K562 (cell line): ENCODE measurements around the gene OST4. TPM values are rescaled to one million over a fixed set of nuclear protein-coding genes. Genes with fewer than 3 reads are reported as not detected.

Experiments used
- ATAC-seq: fragments of 200-7000 bp; cut with Tn5 transposase; 3 replicates; pipeline ENCODE4 v1.9.1; 2020; ENCODE audit warnings: moderate library complexity
- BruUV-seq: library from RNA; stranded (reverse); fragments of 400-500 nt; replicated peaks from 2 replicates; lab custom pipeline; 2021; lab: Mats Ljungman, UMichigan
- CTCF ChIA-PET: fragments of 300-600 bp; formaldehyde crosslinking; extraction: SDS; loops from one replicate; lab custom pipeline; 2021; ENCODE audit warnings: low intra/inter-chr PET ratio; lab: Yijun Ruan, JAX
- POLR2A ChIA-PET: fragments of 300-600, 350-650 bp; sonication (Branson Sonifier 250); formaldehyde crosslinking; extraction: SDS; loops from one replicate; lab custom pipeline; 2021; ENCODE audit warnings: antibody characterized with exemption, inconsistent platforms; lab: Yijun Ruan, JAX
- DNase-seq, 4 experiments: peaks; one replicate each; pipeline versions ENCODE4 v3.0.0 to v3.0.0-alpha.2; 2011 to 2018; ENCODE audit warnings: low spot score in 3 of 4, mixed read lengths in 3 of 4; ENCODE audit errors: extremely low read depth in 1 of 4
- FAIRE-seq: peaks from 2 replicates; lab custom pipeline; 2011; peaks lifted over from hg19 to GRCh38; lab: Jason Lieb, UNC
- H2AFZ ChIP-seq: 2 replicates; pipeline ENCODE4 v1.6.0; 2011; ENCODE audit warnings: low read depth, low read length, control low read depth, inconsistent platforms
- H3K27ac ChIP-seq: fragments of 200-600 bp; 3 replicates; pipeline ENCODE4 v1.8.0; 2011; ENCODE audit warnings: low read depth, mild to moderate bottlenecking, control low read depth, inconsistent platforms, low read length, moderate library complexity, mixed read lengths; ENCODE audit errors: extremely low read depth
- H3K27me3 ChIP-seq, 2 experiments: fragments of 300-600 bp in 1 of 2; 2 replicates in 1 of 2; 3 replicates in 1 of 2; pipeline versions ENCODE4 v1.6.0 to v1.8.0; 2011; ENCODE audit warnings: inconsistent platforms in 2 of 2, low read length in 2 of 2, mild to moderate bottlenecking in 1 of 2, mixed read lengths in 1 of 2, moderate library complexity in 1 of 2; ENCODE audit not compliant: control insufficient read depth in 2 of 2, insufficient read depth in 2 of 2
- H3K36me3 ChIP-seq: fragments of 300-600 bp; 3 replicates; pipeline ENCODE4 v1.8.0; 2011; ENCODE audit warnings: mild to moderate bottlenecking, low read length, inconsistent platforms; ENCODE audit not compliant: control insufficient read depth, insufficient read depth
- H3K4me1 ChIP-seq, 2 experiments: fragments of 200-600 bp in 1 of 2; replicated peaks in 1 of 2; 2 replicates in 1 of 2; 3 replicates in 1 of 2; pipeline versions ENCODE4 v1.5.1 to v1.8.0; 2011; ENCODE audit warnings: inconsistent platforms in 2 of 2, low read length in 2 of 2, mild to moderate bottlenecking in 1 of 2, mixed read lengths in 1 of 2, moderate library complexity in 1 of 2; ENCODE audit not compliant: control insufficient read depth in 2 of 2, insufficient read depth in 2 of 2
- H3K4me2 ChIP-seq: 2 replicates; pipeline ENCODE4 v1.6.1; 2011; ENCODE audit warnings: low read length, control low read depth, inconsistent platforms, mixed read lengths; ENCODE audit not compliant: insufficient read depth
- H3K4me3 ChIP-seq: fragments of 200-600 bp; sonication (generic), shearing (Covaris generic); 2 replicates; pipeline ENCODE4 v1.5.1; 2016; ENCODE audit warnings: control low read depth, inconsistent platforms
- H3K79me2 ChIP-seq: fragments of 200-600 bp; 3 replicates; pipeline ENCODE4 v1.8.0; 2011; ENCODE audit warnings: low read length, inconsistent platforms; ENCODE audit not compliant: control insufficient read depth, insufficient read depth
- H3K9ac ChIP-seq, 2 experiments: 2 replicates each; pipeline versions ENCODE4 v1.6.0 to v1.6.1; 2011; ENCODE audit warnings: low read depth in 2 of 2, low read length in 2 of 2, control low read depth in 1 of 2, inconsistent platforms in 1 of 2, mild to moderate bottlenecking in 1 of 2, mixed read lengths in 1 of 2; ENCODE audit not compliant: insufficient read depth in 1 of 2
- H3K9me1 ChIP-seq: one replicate; pipeline ENCODE4 v1.6.0; 2011; ENCODE audit warnings: inconsistent platforms, mild to moderate bottlenecking, low read length, moderate library complexity; ENCODE audit not compliant: control insufficient read depth, insufficient read depth
- H3K9me3 ChIP-seq: replicated peaks from 2 replicates; pipeline ENCODE4 v1.5.1; 2011; ENCODE audit warnings: low read depth, low read length, inconsistent platforms; ENCODE audit not compliant: control insufficient read depth, insufficient read depth
- H4K20me1 ChIP-seq: replicated peaks from 2 replicates; pipeline ENCODE4 v1.6.1; 2011; ENCODE audit warnings: low read length, inconsistent platforms, mixed read lengths; ENCODE audit not compliant: control insufficient read depth, insufficient read depth
- C11orf30 ChIP-seq: fragments of 450-650 bp; IDR thresholded peaks from 2 replicates; pipeline ENCODE4 v1.6.1; 2016; ENCODE audit warnings: low read depth, mild to moderate bottlenecking
- CXXC5 ChIP-seq: fragments of 250-450 bp; sonication (Bioruptor Pico); IDR thresholded peaks from 2 replicates; pipeline ENCODE4 v1.8.0; 2022; ENCODE audit warnings: inconsistent platforms, mild to moderate bottlenecking, moderate library complexity
- ELK1 ChIP-seq: sonication (generic); formaldehyde crosslinking; IDR thresholded peaks from 2 replicates; pipeline ENCODE4 v1.8.1; 2022; ENCODE audit warnings: missing genetic modification reagents
- GATAD2A ChIP-seq: fragments of 450-650 bp; IDR thresholded peaks from 2 replicates; pipeline ENCODE4 v1.6.1; 2017
- HNRNPLL ChIP-seq: fragments of 200-400 bp; formaldehyde crosslinking; IDR thresholded peaks from 2 replicates; pipeline ENCODE4 v1.6.1; 2017; ENCODE audit warnings: low read length, low read depth, mild to moderate bottlenecking; ENCODE audit not compliant: poor library complexity, severe bottlenecking
- MBD2 ChIP-seq: sonication (generic); IDR thresholded peaks from 2 replicates; pipeline ENCODE4 v1.6.1; 2016; ENCODE audit warnings: low read depth, borderline replicate concordance
- MNT ChIP-seq, 2 experiments: fragments of 450-650 bp; conservative IDR thresholded peaks; 2 replicates each; pipeline ENCODE4 v1.6.1; 2017; ENCODE audit warnings: mild to moderate bottlenecking in 2 of 2, moderate library complexity in 2 of 2
- MYNN ChIP-seq, 2 experiments: sonication (generic); formaldehyde crosslinking in 1 of 2; IDR thresholded peaks; 2 replicates each; pipeline versions ENCODE4 v1.5.0 to v1.6.1; 2016 to 2020; ENCODE audit warnings: antibody characterized with exemption in 1 of 2, missing genetic modification reagents in 1 of 2
- SNIP1 ChIP-seq: fragments of 450-650 bp; IDR thresholded peaks from 2 replicates; pipeline ENCODE4 v1.7.1; 2017; ENCODE audit warnings: low read depth, mild to moderate bottlenecking
- STAG1 ChIP-seq: sonication (generic); formaldehyde crosslinking; IDR thresholded peaks from 2 replicates; pipeline ENCODE4 v1.5.0; 2020; ENCODE audit warnings: missing genetic modification reagents, borderline replicate concordance
- TRIM25 ChIP-seq: fragments of 450-650 bp; IDR thresholded peaks from 2 replicates; pipeline ENCODE4 v1.7.0; 2016; ENCODE audit warnings: borderline replicate concordance
- U2AF1 ChIP-seq: fragments of 200-400 bp; formaldehyde crosslinking; optimal IDR thresholded peaks from 2 replicates; pipeline ENCODE3; 2017; ENCODE audit warnings: mild to moderate bottlenecking, low read depth, low read length, moderate library complexity
- ZNF518B ChIP-seq: fragments of 250-450 bp; sonication (Bioruptor Pico); IDR thresholded peaks from 2 replicates; pipeline ENCODE4 v1.5.0; 2021; ENCODE audit warnings: mild to moderate bottlenecking, moderate library complexity
- ZNF551 ChIP-seq: fragments of 250-450 bp; sonication (Bioruptor Pico); IDR thresholded peaks from 2 replicates; pipeline ENCODE4 v1.5.0; 2021; ENCODE audit warnings: mild to moderate bottlenecking, moderate library complexity
- WGBS: fragments of 100-300 bp; shearing (Covaris generic); methylation state at CpG from one replicate; pipeline ENCODE4 v1.1.6; 2016; ENCODE audit warnings: low coverage, mixed read lengths; ENCODE audit not compliant: insufficient coverage; ENCODE audit errors: missing lambda C conversion rate; 5-methylcytosine and 5-hydroxymethylcytosine counted together
- in situ Hi-C: fragments of 300-500 bp; cut with MboI; formaldehyde crosslinking; loops from 4 replicates; pipeline ENCODE4 v1.15.0; 2018; ENCODE audit warnings: inconsistent platforms, mixed read lengths
- intact Hi-C: fragments of 100-400 bp; cut with micrococcal nuclease; formaldehyde crosslinking; loops from 2 replicates; pipeline ENCODE4 v1.14.2; 2022
- polyA plus RNA-seq, 8 experiments: library from polyadenylated mRNA; depleted of rRNA in 4 of 8; stranded (reverse) in 5 of 8; unstranded in 3 of 8; fragments of >200 nt; fragmentation: Nextera tagmentation in 2 of 8; fragmentation: Illumina TruSeq in 1 of 8; extraction: Ambion mirVana in 2 of 8; extraction: Trizol in 1 of 8; gene quantifications; 2 replicates each; pipeline versions ENCODE4 v1.2.1 to v1.2.3, GENCODE V29; 2011 to 2014; ENCODE audit warnings: inconsistent platforms in 1 of 8, missing spikeins in 1 of 8
- total RNA-seq, 7 experiments: library from RNA; depleted of rRNA in 6 of 7; stranded (reverse); fragments of >200 nt in 6 of 7; fragmentation: Illumina TruSeq in 2 of 7; extraction: Trizol in 2 of 7; gene quantifications; 2 replicates each; pipeline versions ENCODE4 v1.2.1 to v1.2.3, GENCODE V29; 2011 to 2021; ENCODE audit warnings: low replicate concordance in 1 of 7

Gene OST4
- total and polyA plus RNA-seq, 9 of the 15 experiments (the other 6 are each of a cell fraction or from before 2014, with no cell fraction given): 186 to 1,155 (median 355) TPM

GRCh38 chr2:27085673-27086089 is 14.2 kb upstream of the OST4 start:
- BruUV-seq: no TSS peak
- peak overlapping the region; percentile 57 for H3K4me3 ChIP-seq
- FAIRE-seq (no peak), ATAC-seq (peak; percentile 29), DNase-seq (peak; percentile 53 to 67 (median 55))
- H3K9me3 ChIP-seq: no peaks in the 10 kb centered on the region
- ChIA-PET CTCF (interaction anchor here (1.1 to 2.5 kb wide), 4 partner anchors 70 to 218 kb away, joined by 3 to 22 read pairs (median 6); no protein-coding TSS in a partner anchor), POLR2A (interaction anchor here (0.6 to 1.7 kb wide), 5 partner anchors 9 to 294 kb away, joined by 3 to 4 read pairs (median 4); no protein-coding TSS in a partner anchor)
- H3K4me1 ChIP-seq: peaks cover 53 to 70% of the 10 kb centered on the region in 2 experiments
- peak overlapping the region; percentile 85 for H3K27ac ChIP-seq
- intact Hi-C loops: loop anchor here (1.0 to 2.0 kb wide), 2 partner anchors 65 to 125 kb away; no protein-coding TSS in a partner anchor
- peaks cover 10% of the 10 kb centered on the region; the same call in 1 of the 3 replicates for H3K79me2 ChIP-seq
- in situ Hi-C loops: loop anchor here (5.0 kb wide), 1 partner anchor 123 kb away; no protein-coding TSS in a partner anchor
- H3K9ac ChIP-seq: peak overlapping the region; percentile 81 to 95
- no peaks in the 10 kb centered on the region for H4K20me1 ChIP-seq
- no peaks in the 10 kb centered on the region for H3K27me3 ChIP-seq
- peaks cover 1% of the 10 kb centered on the region for H3K9me1 ChIP-seq
- H3K4me2 ChIP-seq: peak overlapping the region; percentile 69
- 21% methylated on average over 20 of the region's 38 CpGs for WGBS
- peak overlapping the region; percentile 56 for H2AFZ ChIP-seq
- H3K36me3 ChIP-seq: no peaks in the 10 kb centered on the region
- TF ChIP-seq ZNF551 (CRISPR knock-in tag) (no peak), U2AF1 (peak; percentile 9), GATAD2A (0 out of 2 replicates have a peak, but pooled peaks have one; percentile 48), ZNF518B (CRISPR knock-in tag) (no peak), MBD2 (no peak), MYNN (IDR thresholded peaks at IDR 0.05) (no peak), MYNN (CRISPR knock-in tag; IDR thresholded peaks at IDR 0.05) (no peak), TRIM25 (no peak), ELK1 (no peak), HNRNPLL (peak; percentile 78), STAG1 (CRISPR knock-in tag) (peak; percentile 48; the same call in 1 of the 2 replicates), CXXC5 (no peak), C11orf30 (peak; percentile 54), SNIP1 (no peak), MNT (conservative IDR thresholded peaks at IDR 0.05) (no peak)
